HCT116 (cell line): Measurements from ENCODE around the gene DDX39A. TPM values are rescaled to one million over a fixed set of nuclear protein-coding genes. Genes with fewer than 3 reads are reported as not detected.

Experiments
- ATAC-seq: fragments of 200-7000 bp; cut with Tn5 transposase; 2 replicates; pipeline ENCODE4 v1.9.1; 2020; ENCODE audit warnings: mild to moderate bottlenecking, moderate library complexity
- BruUV-seq: library from RNA; stranded (reverse); fragments of 400-500 nt; replicated peaks from 2 replicates; lab custom pipeline; 2021; lab: Mats Ljungman, UMichigan
- CTCF ChIA-PET: fragments of 300-600 bp; sonication (Branson Sonifier 250); formaldehyde crosslinking; loops from one replicate; lab custom pipeline; 2021; ENCODE audit warnings: antibody characterized with exemption; lab: Charles Lee
- POLR2A ChIA-PET: fragments of 300-600, 350-600 bp; sonication (Branson Sonifier 250); formaldehyde crosslinking; loops from one replicate; lab custom pipeline; 2021; ENCODE audit warnings: antibody characterized with exemption; lab: Charles Lee
- RAD21 ChIA-PET, 2 experiments: fragments of 300-600 bp; sonication (Branson Sonifier 250); formaldehyde crosslinking; loops; one replicate each; lab custom pipeline; 2023; ENCODE audit warnings: low total read pairs in 2 of 2; ENCODE audit not compliant: uncharacterized antibody in 2 of 2, unreplicated experiment in 2 of 2, low non-redundant PET in 1 of 2; lab: Charles Lee
- DNase-seq: peaks from one replicate; pipeline ENCODE4 v3.0.0-alpha.2; 2010; ENCODE audit warnings: low read depth, low spot score
- H2AFZ ChIP-seq: fragments of 200-600 bp; shearing (Covaris generic), sonication (generic); 2 replicates; pipeline ENCODE4 v1.6.1; 2017; ENCODE audit warnings: low read depth, mixed run types, mixed read lengths, antibody characterized with exemption, low read length; ENCODE audit not compliant: poor library complexity, severe bottlenecking
- H3K27ac ChIP-seq: 2 replicates; pipeline ENCODE4 v1.5.1; 2012; ENCODE audit warnings: low read depth, low read length
- H3K27me3 ChIP-seq: fragments of 200-600 bp; sonication (generic); 2 replicates; pipeline ENCODE4 v1.6.1; 2016; ENCODE audit warnings: mixed run types, low read length, mixed read lengths; ENCODE audit not compliant: insufficient read depth
- H3K36me3 ChIP-seq, 2 experiments: fragments of 200-500 bp in 1 of 2; fragments of 200-600 bp in 1 of 2; sonication (Bioruptor generic) in 1 of 2; sonication (generic) in 1 of 2; 2 replicates each; pipeline versions ENCODE4 v1.5.1 to v1.6.1; 2014 to 2016; ENCODE audit warnings: low read length in 2 of 2, inconsistent platforms in 1 of 2, mixed read lengths in 1 of 2, mixed run types in 1 of 2; ENCODE audit not compliant: insufficient read depth in 2 of 2, control insufficient read depth in 1 of 2
- H3K4me1 ChIP-seq, 2 experiments: fragments of 200-600 bp in 1 of 2; sonication (generic) in 1 of 2; 2 replicates each; pipeline versions ENCODE4 v1.5.1 to v1.6.1; 2012 to 2017; ENCODE audit warnings: low read length in 2 of 2, inconsistent platforms in 1 of 2, mild to moderate bottlenecking in 1 of 2, mixed read lengths in 1 of 2, mixed run types in 1 of 2, moderate library complexity in 1 of 2; ENCODE audit not compliant: insufficient read depth in 2 of 2, control insufficient read depth in 1 of 2
- H3K4me2 ChIP-seq: fragments of 200-600 bp; sonication (generic); 2 replicates; pipeline ENCODE4 v1.6.1; 2017; ENCODE audit warnings: mixed run types, low read length, mixed read lengths
- H3K4me3 ChIP-seq, 2 experiments: fragments of 200-600 bp in 1 of 2; sonication (generic) in 1 of 2; replicated peaks in 1 of 2; 2 replicates each; pipeline ENCODE4 v1.5.1; 2011 to 2016; ENCODE audit warnings: low read length in 2 of 2, control low read depth in 1 of 2, low read depth in 1 of 2, mild to moderate bottlenecking in 1 of 2, mixed read lengths in 1 of 2, mixed run types in 1 of 2
- H3K79me2 ChIP-seq: fragments of 200-600 bp; sonication (generic); 2 replicates; pipeline ENCODE4 v1.6.1; 2017; ENCODE audit warnings: mild to moderate bottlenecking, mixed run types, low read length, moderate library complexity, mixed read lengths; ENCODE audit not compliant: insufficient read depth
- H3K9ac ChIP-seq: fragments of 200-600 bp; sonication (generic); 2 replicates; pipeline ENCODE4 v1.6.1; 2016; ENCODE audit warnings: low read length, mixed read lengths
- H3K9me2 ChIP-seq: fragments of 200-600 bp; sonication (generic), shearing (Covaris generic); 2 replicates; pipeline ENCODE4 v1.6.1; 2017; ENCODE audit warnings: mixed run types, mild to moderate bottlenecking, moderate library complexity; ENCODE audit not compliant: insufficient read depth
- H3K9me3 ChIP-seq, 2 experiments: fragments of 200-500 bp in 1 of 2; fragments of 200-600 bp in 1 of 2; sonication (Bioruptor generic) in 1 of 2; sonication (generic) in 1 of 2; 2 replicates each; pipeline ENCODE4 v1.6.1; 2014 to 2017; ENCODE audit warnings: low read length in 2 of 2, mixed read lengths in 2 of 2, inconsistent platforms in 1 of 2, low read depth in 1 of 2, mild to moderate bottlenecking in 1 of 2, mixed run types in 1 of 2, moderate library complexity in 1 of 2; ENCODE audit not compliant: control insufficient read depth in 1 of 2, insufficient read depth in 1 of 2
- H4K20me1 ChIP-seq: fragments of 200-600 bp; sonication (generic), shearing (Covaris generic); 2 replicates; pipeline ENCODE4 v1.6.1; 2017; ENCODE audit warnings: mixed run types, mild to moderate bottlenecking, moderate library complexity; ENCODE audit not compliant: insufficient read depth
- CBX3 ChIP-seq: IDR thresholded peaks from 2 replicates; pipeline ENCODE4 v1.6.1; 2012; ENCODE audit warnings: low read depth
- FOSL1 ChIP-seq: IDR thresholded peaks from 2 replicates; pipeline ENCODE4 v1.6.1; 2012; ENCODE audit warnings: low read depth
- POLR2A ChIP-seq: IDR thresholded peaks from 2 replicates; pipeline ENCODE4 v1.7.0; 2011; ENCODE audit warnings: borderline replicate concordance; ENCODE audit not compliant: insufficient read depth, insufficient read length; ENCODE audit errors: extremely low read depth
- RAD21 ChIP-seq: IDR thresholded peaks from 2 replicates; pipeline ENCODE4 v1.6.1; 2012; ENCODE audit warnings: low read depth, mild to moderate bottlenecking
- SIN3A ChIP-seq: IDR thresholded peaks from 2 replicates; pipeline ENCODE4 v1.6.1; 2012; ENCODE audit warnings: low read depth
- TCF7L2 ChIP-seq: IDR thresholded peaks from 2 replicates; pipeline ENCODE4 v1.7.0; 2011; ENCODE audit warnings: borderline replicate concordance, inconsistent platforms; ENCODE audit not compliant: insufficient read depth, insufficient read length; ENCODE audit errors: extremely low read depth
- YY1 ChIP-seq: IDR thresholded peaks from 2 replicates; pipeline ENCODE4 v1.6.1; 2011; ENCODE audit warnings: low read length, low read depth, moderate library complexity, mild to moderate bottlenecking; ENCODE audit not compliant: insufficient replicate concordance; ENCODE audit errors: extremely low read depth
- ZFX ChIP-seq: fragments of 450-650 bp; IDR thresholded peaks from 2 replicates; pipeline ENCODE4 v1.6.1; 2017
- intact Hi-C: fragments of 100-400 bp; cut with micrococcal nuclease; formaldehyde crosslinking; loops from 2 replicates; pipeline ENCODE4 v1.10.0; 2022
- total RNA-seq: library from RNA; stranded (reverse); gene quantifications from one replicate; pipeline ENCODE4 v1.2.1, GENCODE V29; 2021; ENCODE audit not compliant: unreplicated experiment
- TF ChIP-seq, protein P1 (sequence below): IDR thresholded peaks from 2 replicates; pipeline ENCODE4 v1.6.1; 2012
- TF ChIP-seq, protein P2 (sequence below): IDR thresholded peaks from 2 replicates; pipeline ENCODE4 v1.6.1; 2011; ENCODE audit warnings: mild to moderate bottlenecking, low read length, moderate library complexity; ENCODE audit not compliant: insufficient replicate concordance; ENCODE audit errors: extremely low read depth
- TF ChIP-seq, protein P3 (sequence below): IDR thresholded peaks from 2 replicates; pipeline ENCODE4 v1.6.1; 2012

The DDX39A gene
- total RNA-seq, 1 experiment from 2014 or later: 152 TPM

- no TSS peak for BruUV-seq
- ChIA-PET RAD21 (no interaction called here), POLR2A (no interaction called here), CTCF (no interaction called here)
- no peak overlapping the region for H3K27ac ChIP-seq
- no peaks in the 10 kb centered on the region for H3K27me3 ChIP-seq
- no peak overlapping the region for H2AFZ ChIP-seq
- no peaks in the 10 kb centered on the region for H4K20me1 ChIP-seq
- no peak overlapping the region for H3K9ac ChIP-seq
- H3K4me1 ChIP-seq: peaks cover under 1 to 2% of the 10 kb centered on the region in 2 experiments; a peak in 2 of 4 replicates
- peaks cover 13 to 20% of the 10 kb centered on the region in 2 experiments; a peak in 3 of 4 replicates for H3K36me3 ChIP-seq
- no peak for TF ChIP-seq FOSL1
- intact Hi-C loops: no loop called here
- no peaks in the 10 kb centered on the region for H3K9me3 ChIP-seq
- no peaks in the 10 kb centered on the region for H3K9me2 ChIP-seq
- peaks cover 10% of the 10 kb centered on the region for H3K79me2 ChIP-seq
- no peak overlapping the region for H3K4me2 ChIP-seq
- no peak overlapping the region for H3K4me3 ChIP-seq
- DNase-seq: no peak
- ATAC-seq: no peak
These were observed 28.6 kb downstream of the DDX39A start for GRCh38 chr19:14390548-14390947.

DNA sequence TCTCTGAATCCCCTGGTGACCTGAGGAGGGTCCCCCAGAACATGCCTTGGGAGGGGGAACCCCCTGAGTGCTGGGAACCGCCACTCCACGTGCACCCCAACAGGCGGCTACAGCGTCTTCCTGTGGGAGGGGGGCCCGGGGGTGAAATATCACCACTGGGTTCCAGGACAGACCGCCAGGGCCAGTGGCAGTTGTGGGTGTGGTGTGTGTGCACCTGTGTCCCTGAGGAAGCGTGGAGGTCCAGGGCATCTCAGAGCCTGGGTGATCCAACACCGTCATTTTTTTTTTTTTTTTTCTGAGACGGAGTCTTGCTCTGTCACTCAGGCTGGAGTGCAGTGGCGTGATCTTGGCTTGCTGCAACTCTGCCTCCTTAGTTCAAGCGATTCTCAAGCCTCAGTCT lies 33.6 kb downstream of the DDX39A start:
- RAD21 ChIA-PET: no interaction called here
- Histone ChIP-seq H3K4me1 (peaks cover 30 to 43% of the 10 kb centered on the region in 2 experiments), H3K79me2 (peaks cover 56% of the 10 kb centered on the region), H3K36me3 (peaks cover 0 to 3% of the 10 kb centered on the region in 2 experiments; a peak in 1 of 4 replicates), H3K27ac (peak overlapping the region; percentile 97), H3K4me2 (peak overlapping the region; percentile 92; the same call in 1 of the 2 replicates), H3K27me3 (no peaks in the 10 kb centered on the region), H2AFZ (no peak overlapping the region), H3K9ac (0 out of 2 replicates have a peak overlapping the region, but pooled peaks have one; percentile 83)
- intact Hi-C loops: no loop called here
- BruUV-seq: no TSS peak
- no peak for DNase-seq
- TF ChIP-seq CBX3 (no peak), POLR2A (no peak), RAD21 (no peak), ZFX (no peak), TCF7L2 (no peak), SIN3A (no peak), YY1 (no peak)
- TF ChIP-seq, protein P1, sequence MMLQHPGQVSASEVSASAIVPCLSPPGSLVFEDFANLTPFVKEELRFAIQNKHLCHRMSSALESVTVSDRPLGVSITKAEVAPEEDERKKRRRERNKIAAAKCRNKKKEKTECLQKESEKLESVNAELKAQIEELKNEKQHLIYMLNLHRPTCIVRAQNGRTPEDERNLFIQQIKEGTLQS: no peak
- TF ChIP-seq, protein P2, sequence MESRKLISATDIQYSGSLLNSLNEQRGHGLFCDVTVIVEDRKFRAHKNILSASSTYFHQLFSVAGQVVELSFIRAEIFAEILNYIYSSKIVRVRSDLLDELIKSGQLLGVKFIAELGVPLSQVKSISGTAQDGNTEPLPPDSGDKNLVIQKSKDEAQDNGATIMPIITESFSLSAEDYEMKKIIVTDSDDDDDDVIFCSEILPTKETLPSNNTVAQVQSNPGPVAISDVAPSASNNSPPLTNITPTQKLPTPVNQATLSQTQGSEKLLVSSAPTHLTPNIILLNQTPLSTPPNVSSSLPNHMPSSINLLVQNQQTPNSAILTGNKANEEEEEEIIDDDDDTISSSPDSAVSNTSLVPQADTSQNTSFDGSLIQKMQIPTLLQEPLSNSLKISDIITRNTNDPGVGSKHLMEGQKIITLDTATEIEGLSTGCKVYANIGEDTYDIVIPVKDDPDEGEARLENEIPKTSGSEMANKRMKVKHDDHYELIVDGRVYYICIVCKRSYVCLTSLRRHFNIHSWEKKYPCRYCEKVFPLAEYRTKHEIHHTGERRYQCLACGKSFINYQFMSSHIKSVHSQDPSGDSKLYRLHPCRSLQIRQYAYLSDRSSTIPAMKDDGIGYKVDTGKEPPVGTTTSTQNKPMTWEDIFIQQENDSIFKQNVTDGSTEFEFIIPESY: no peak
- TF ChIP-seq, protein P3, sequence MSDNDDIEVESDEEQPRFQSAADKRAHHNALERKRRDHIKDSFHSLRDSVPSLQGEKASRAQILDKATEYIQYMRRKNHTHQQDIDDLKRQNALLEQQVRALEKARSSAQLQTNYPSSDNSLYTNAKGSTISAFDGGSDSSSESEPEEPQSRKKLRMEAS: no peak
- TF ChIP-seq, all 23 proteins: peak for 0
- H4K20me1 ChIP-seq: no peaks in the 10 kb centered on the region
- no peak for ATAC-seq
- no peaks in the 10 kb centered on the region for H3K9me3 ChIP-seq
- CTCF ChIA-PET: no interaction called here
- POLR2A ChIA-PET: no interaction called here
- no peaks in the 10 kb centered on the region for H3K9me2 ChIP-seq
- H3K4me3 ChIP-seq: no peak overlapping the region
